Esophagus squamous epithelium (tissue), 4 donors: ENCODE data around the gene PTPN14.

Experiments used
- CTCF ChIP-seq, 6 experiments: fragments of 450-650 bp in 4 of 6; fragments of 200-600 bp in 2 of 6; sonication (generic) in 2 of 6; IDR thresholded peaks; one replicate each; pipeline ENCODE4 v1.5.1; 2016 to 2019; ENCODE audit warnings: antibody characterized with exemption in 6 of 6, mild to moderate bottlenecking in 4 of 6, moderate library complexity in 4 of 6
- POLR2A ChIP-seq, 4 donors: fragments of 450-650 bp; IDR thresholded peaks; one replicate each; pipeline ENCODE4 v1.6.1; 2017; ENCODE audit warnings: antibody characterized with exemption in 4 of 4, mild to moderate bottlenecking in 4 of 4, moderate library complexity in 3 of 4

- TF ChIP-seq CTCF (IDR thresholded peaks at IDR 0.05) = no peak
- TF ChIP-seq POLR2A (IDR thresholded peaks at IDR 0.05) = no peak
Measured at GRCh38 chr1:214583824-214584554, 32.6 kb upstream of the PTPN14 start.
